HUES64 (cell line): Measurements from ENCODE around the gene MOAP1.

Source experiments
- H3K27ac ChIP-seq: 2 replicates; pipeline ENCODE4 v1.7.0; 2013; ENCODE audit warnings: low read depth, low read length, inconsistent platforms
- H3K27me3 ChIP-seq: 2 replicates; pipeline ENCODE4 v1.6.1; 2013; ENCODE audit warnings: mild to moderate bottlenecking, low read length; ENCODE audit not compliant: insufficient read depth
- H3K36me3 ChIP-seq: 2 replicates; pipeline ENCODE4 v1.6.1; 2013; ENCODE audit warnings: mild to moderate bottlenecking, low read length; ENCODE audit not compliant: insufficient read depth
- H3K4me1 ChIP-seq: 2 replicates; pipeline ENCODE4 v1.6.1; 2013; ENCODE audit warnings: mild to moderate bottlenecking, low read length, moderate library complexity; ENCODE audit not compliant: insufficient read depth
- H3K4me3 ChIP-seq: 2 replicates; pipeline ENCODE4 v1.5.1; 2013; ENCODE audit warnings: mild to moderate bottlenecking, low read length, moderate library complexity
- H3K9ac ChIP-seq: 2 replicates; pipeline ENCODE4 v1.6.1; 2013; ENCODE audit warnings: mild to moderate bottlenecking, low read depth, low read length
- H3K9me3 ChIP-seq: 2 replicates; pipeline ENCODE4 v1.6.1; 2013; ENCODE audit warnings: low read depth, low read length; ENCODE audit not compliant: insufficient read depth
- WGBS: fragments of 150-250, 120-280 bp; methylation state at CpG from one replicate; pipeline ENCODE4 v1.1.7; 2013; ENCODE audit warnings: missing lambda C conversion rate; 5-methylcytosine and 5-hydroxymethylcytosine counted together

The MOAP1 gene

GRCh38 chr14:93212432-93212831 lies 27.7 kb upstream of the MOAP1 start:
- H3K27ac ChIP-seq, result no peak overlapping the region
- no peaks in the 10 kb centered on the region for H3K9me3 ChIP-seq
- WGBS, result 91% methylated on average over 3 of the region's 3 CpGs
- H3K4me3 ChIP-seq, result no peak overlapping the region
- no peaks in the 10 kb centered on the region for H3K27me3 ChIP-seq
- no peak overlapping the region for H3K9ac ChIP-seq
- peaks cover 59% of the 10 kb centered on the region for H3K36me3 ChIP-seq
- 0 out of 2 replicates have a peak, but pooled peaks cover 7% of the 10 kb centered on the region for H3K4me1 ChIP-seq

- Histone ChIP-seq H3K9ac (peak overlapping the region; percentile 74), H3K27me3 (no peaks in the 10 kb centered on the region), H3K4me1 (0 out of 2 replicates have a peak, but pooled peaks cover 7% of the 10 kb centered on the region), H3K9me3 (no peaks in the 10 kb centered on the region), H3K36me3 (peaks cover 22% of the 10 kb centered on the region), H3K27ac (peak overlapping the region; percentile 50; the same call in 1 of the 2 replicates), H3K4me3 (peak overlapping the region; percentile 75)
- under 1% methylated on average over 23 of the region's 23 CpGs for WGBS
These were observed 23.0 kb upstream of the MOAP1 start for GRCh38 chr14:93207468-93208308.

GRCh38 chr14:93206793-93207467 lies 22.2 kb upstream of the MOAP1 start, which contains the start of the genes GON7 and UBR7:
Gene GON7 (minus strand): TSS chr14:93207065. CDS start chr14:93207037, 28 bp downstream.
Gene UBR7 (plus strand): TSS chr14:93207256. CDS start chr14:93207292, 36 bp downstream.
- Histone ChIP-seq H3K36me3 (peaks cover 14% of the 10 kb centered on the region), H3K27ac (peak within 1 kb of the TSS; percentile 56; the same call in 1 of the 2 replicates), H3K4me3 (peak within 1 kb of the TSS; percentile 75), H3K9ac (peak within 1 kb of the TSS; percentile 79), H3K9me3 (no peaks in the 10 kb centered on the region), H3K27me3 (no peaks in the 10 kb centered on the region), H3K4me1 (0 out of 2 replicates have a peak, but pooled peaks cover 7% of the 10 kb centered on the region)
- WGBS, result under 1% methylated on average over 65 of the region's 65 CpGs

- no peak overlapping the region for H3K4me3 ChIP-seq
These were observed 16.5 kb upstream of the MOAP1 start for GRCh38 chr14:93201155-93201704.

GRCh38 chr14:93200553-93200952 lies 15.9 kb upstream of the MOAP1 start:
- Histone ChIP-seq H3K27ac (no peak overlapping the region), H3K9me3 (no peaks in the 10 kb centered on the region), H3K4me3 (no peak overlapping the region), H3K27me3 (no peaks in the 10 kb centered on the region), H3K36me3 (0 out of 2 replicates have a peak, but pooled peaks cover 2% of the 10 kb centered on the region), H3K4me1 (no peaks in the 10 kb centered on the region), H3K9ac (no peak overlapping the region)
- whole genome bisulfite sequencing, result 93% methylated on average over 5 of the region's 5 CpGs

More at GRCh38 chr14:93201155-93201704, 16.5 kb upstream of the MOAP1 start:
- 96% methylated on average over 6 of the region's 7 CpGs for WGBS
- no peaks in the 10 kb centered on the region for H3K4me1 ChIP-seq
- H3K36me3 ChIP-seq, result 0 out of 2 replicates have a peak, but pooled peaks cover 2% of the 10 kb centered on the region
- H3K9me3 ChIP-seq, result no peaks in the 10 kb centered on the region
- H3K27ac ChIP-seq, result no peak overlapping the region
- H3K27me3 ChIP-seq, result no peaks in the 10 kb centered on the region
- no peak overlapping the region for H3K9ac ChIP-seq

- 96% methylated on average over 4 of the region's 4 CpGs for WGBS
- 0 out of 2 replicates have a peak, but pooled peaks cover 2% of the 10 kb centered on the region for H3K36me3 ChIP-seq
- no peak overlapping the region for H3K4me3 ChIP-seq
- no peaks in the 10 kb centered on the region for H3K4me1 ChIP-seq
- H3K9ac ChIP-seq, result no peak overlapping the region
- H3K9me3 ChIP-seq, result no peaks in the 10 kb centered on the region
- H3K27me3 ChIP-seq, result no peaks in the 10 kb centered on the region
- no peak overlapping the region for H3K27ac ChIP-seq
These were observed 14.3 kb upstream of the MOAP1 start for GRCh38 chr14:93199031-93199430.

GRCh38 chr14:93195316-93195999 lies 10.8 kb upstream of the MOAP1 start:
- WGBS, result 98% methylated on average over 1 of the region's 1 CpG
- no peaks in the 10 kb centered on the region for H3K27me3 ChIP-seq
- no peaks in the 10 kb centered on the region for H3K4me1 ChIP-seq
- no peak overlapping the region for H3K27ac ChIP-seq
- no peak overlapping the region for H3K4me3 ChIP-seq
- H3K9ac ChIP-seq, result no peak overlapping the region
- H3K36me3 ChIP-seq, result no peaks in the 10 kb centered on the region
- no peaks in the 10 kb centered on the region for H3K9me3 ChIP-seq

- H3K4me3 ChIP-seq, result no peak overlapping the region
- H3K9me3 ChIP-seq, result no peaks in the 10 kb centered on the region
- no peak overlapping the region for H3K27ac ChIP-seq
- peaks cover 28% of the 10 kb centered on the region for H3K36me3 ChIP-seq
- H3K4me1 ChIP-seq, result no peaks in the 10 kb centered on the region
- no peak overlapping the region for H3K9ac ChIP-seq
- WGBS, result 100% methylated on average over 3 of the region's 3 CpGs
- H3K27me3 ChIP-seq, result no peaks in the 10 kb centered on the region
These were observed 2.3 kb upstream of the MOAP1 start for GRCh38 chr14:93186956-93187355.

GRCh38 chr14:93186466-93186865 lies 1.8 kb upstream of the MOAP1 start:
- H3K9ac ChIP-seq, result no peak overlapping the region

GRCh38 chr14:93185349-93185720 lies 638 bp upstream of the MOAP1 start:
- peaks cover 28% of the 10 kb centered on the region for H3K36me3 ChIP-seq
- WGBS, result 4% methylated on average over 10 of the region's 10 CpGs
- H3K4me3 ChIP-seq, result peak overlapping the region; percentile 98

More at GRCh38 chr14:93186466-93186865, 1.8 kb upstream of the MOAP1 start:
- Histone ChIP-seq H3K27ac (no peak overlapping the region), H3K4me3 (no peak overlapping the region), H3K9me3 (no peaks in the 10 kb centered on the region), H3K27me3 (no peaks in the 10 kb centered on the region), H3K36me3 (peaks cover 28% of the 10 kb centered on the region), H3K4me1 (no peaks in the 10 kb centered on the region)
- WGBS, result 93% methylated on average over 6 of the region's 6 CpGs

More at GRCh38 chr14:93185349-93185720, 638 bp upstream of the MOAP1 start:
- H3K4me1 ChIP-seq, result no peaks in the 10 kb centered on the region
- no peaks in the 10 kb centered on the region for H3K27me3 ChIP-seq
- peak overlapping the region; percentile 94 for H3K27ac ChIP-seq
- peak overlapping the region; percentile 88 for H3K9ac ChIP-seq
- no peaks in the 10 kb centered on the region for H3K9me3 ChIP-seq
